ENCODE measurements around the gene PTPN11. TPM values are rescaled to one million over a fixed set of nuclear protein-coding genes. Genes with fewer than 3 reads are reported as not detected.

PTPN11 gene
- total and polyA plus RNA-seq, 2 donors (not counting 1 experiment from before 2014, with no cell fraction given) = 126 to 129 TPM

DNA sequence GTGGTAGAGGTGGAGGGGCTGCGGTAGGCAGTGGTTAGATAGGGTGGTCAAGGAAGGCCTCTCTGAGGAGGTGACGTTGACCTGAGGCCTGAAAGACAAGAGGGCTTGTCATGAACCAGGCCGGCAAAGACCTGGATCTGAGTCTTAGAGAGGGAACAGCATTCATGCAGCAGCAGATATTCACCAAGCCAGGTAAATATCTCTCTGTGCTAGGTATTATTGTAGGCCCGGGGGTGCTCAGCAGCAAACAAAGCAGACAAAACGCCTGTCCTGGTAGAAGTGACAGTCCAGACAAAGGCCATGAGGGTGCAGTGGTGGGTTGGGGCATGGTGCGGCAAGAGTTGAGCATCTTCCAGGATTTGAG lies 117.6 kb downstream of the PTPN11 start:
- Histone ChIP-seq H3K4me1 (ENCODE audit: control insufficient read depth, extremely low read depth, insufficient read depth, low read length) (no peaks in the 10 kb centered on the region), H2AFZ (ENCODE audit: low read length) (no peak overlapping the region), H3K36me3 (ENCODE audit: control insufficient read depth, insufficient read depth, low read length) (no peaks in the 10 kb centered on the region), H3K4me2 (ENCODE audit: extremely low read depth, insufficient read depth, low read length) (no peak overlapping the region), H3K4me3 (replicated peaks in 1 of 4; ENCODE audit: control extremely low read depth in 1 of 4, insufficient read depth in 1 of 4, low read depth in 3 of 4, low read length in 4 of 4) (no peak overlapping the region), H3K79me2 (ENCODE audit: control insufficient read depth, insufficient read depth, low read length) (no peaks in the 10 kb centered on the region), H3K9me3 (ENCODE audit: control insufficient read depth, insufficient read depth, low read depth, low read length) (no peaks in the 10 kb centered on the region), H3K9ac (ENCODE audit: insufficient read depth, low read length) (no peak overlapping the region), H4K20me1 (ENCODE audit: control insufficient read depth, extremely low read depth, insufficient read depth, low read length) (no peaks in the 10 kb centered on the region), H3K27ac (ENCODE audit: insufficient read depth, low read length) (no peak overlapping the region), H3K27me3 (ENCODE audit: control insufficient read depth, insufficient read depth, low read length) (no peaks in the 10 kb centered on the region)
- DNase-seq (ENCODE audit: low read depth in 2 of 2) = no peak
- TF ChIP-seq, protein P1, sequence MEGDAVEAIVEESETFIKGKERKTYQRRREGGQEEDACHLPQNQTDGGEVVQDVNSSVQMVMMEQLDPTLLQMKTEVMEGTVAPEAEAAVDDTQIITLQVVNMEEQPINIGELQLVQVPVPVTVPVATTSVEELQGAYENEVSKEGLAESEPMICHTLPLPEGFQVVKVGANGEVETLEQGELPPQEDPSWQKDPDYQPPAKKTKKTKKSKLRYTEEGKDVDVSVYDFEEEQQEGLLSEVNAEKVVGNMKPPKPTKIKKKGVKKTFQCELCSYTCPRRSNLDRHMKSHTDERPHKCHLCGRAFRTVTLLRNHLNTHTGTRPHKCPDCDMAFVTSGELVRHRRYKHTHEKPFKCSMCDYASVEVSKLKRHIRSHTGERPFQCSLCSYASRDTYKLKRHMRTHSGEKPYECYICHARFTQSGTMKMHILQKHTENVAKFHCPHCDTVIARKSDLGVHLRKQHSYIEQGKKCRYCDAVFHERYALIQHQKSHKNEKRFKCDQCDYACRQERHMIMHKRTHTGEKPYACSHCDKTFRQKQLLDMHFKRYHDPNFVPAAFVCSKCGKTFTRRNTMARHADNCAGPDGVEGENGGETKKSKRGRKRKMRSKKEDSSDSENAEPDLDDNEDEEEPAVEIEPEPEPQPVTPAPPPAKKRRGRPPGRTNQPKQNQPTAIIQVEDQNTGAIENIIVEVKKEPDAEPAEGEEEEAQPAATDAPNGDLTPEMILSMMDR (conservative IDR thresholded peaks at IDR 0.05 in 1 of 2, IDR thresholded peaks at IDR 0.05 in 1 of 2; ENCODE audit: low read depth in 1 of 2, low read length in 2 of 2) = no peak
- no peak for TF ChIP-seq EZH2 (IDR thresholded peaks at IDR 0.05; ENCODE audit: low read length, missing control alignments)

GRCh38 chr12:112537710-112538396 lies 119.1 kb downstream of the PTPN11 start:
- Histone ChIP-seq H3K4me3 (replicated peaks in 1 of 4; ENCODE audit: control extremely low read depth in 1 of 4, insufficient read depth in 1 of 4, low read depth in 3 of 4, low read length in 4 of 4) (no peak overlapping the region), H3K36me3 (ENCODE audit: control insufficient read depth, insufficient read depth, low read length) (no peaks in the 10 kb centered on the region), H3K9ac (ENCODE audit: insufficient read depth, low read length) (no peak overlapping the region), H3K27ac (ENCODE audit: insufficient read depth, low read length) (no peak overlapping the region), H3K4me2 (ENCODE audit: extremely low read depth, insufficient read depth, low read length) (no peak overlapping the region), H2AFZ (ENCODE audit: low read length) (no peak overlapping the region), H3K4me1 (ENCODE audit: control insufficient read depth, extremely low read depth, insufficient read depth, low read length) (no peaks in the 10 kb centered on the region), H3K9me3 (ENCODE audit: control insufficient read depth, insufficient read depth, low read depth, low read length) (no peaks in the 10 kb centered on the region), H3K27me3 (ENCODE audit: control insufficient read depth, insufficient read depth, low read length) (no peaks in the 10 kb centered on the region), H3K79me2 (ENCODE audit: control insufficient read depth, insufficient read depth, low read length) (no peaks in the 10 kb centered on the region), H4K20me1 (ENCODE audit: control insufficient read depth, extremely low read depth, insufficient read depth, low read length) (no peaks in the 10 kb centered on the region)
- peak in 1 of 2 donors; percentile 37 for DNase-seq (ENCODE audit: low read depth in 2 of 2)
- no peak for TF ChIP-seq EZH2 (IDR thresholded peaks at IDR 0.05; ENCODE audit: low read length, missing control alignments)
- TF ChIP-seq, protein P1 (conservative IDR thresholded peaks at IDR 0.05 in 1 of 2, IDR thresholded peaks at IDR 0.05 in 1 of 2; ENCODE audit: low read depth in 1 of 2, low read length in 2 of 2) = no peak

- H3K27me3 ChIP-seq (ENCODE audit: control insufficient read depth, insufficient read depth, low read length) = no peaks in the 10 kb centered on the region
- no peak overlapping the region for H3K9ac ChIP-seq (ENCODE audit: insufficient read depth, low read length)
- no peak overlapping the region for H3K27ac ChIP-seq (ENCODE audit: insufficient read depth, low read length)
- H3K4me2 ChIP-seq (ENCODE audit: extremely low read depth, insufficient read depth, low read length) = no peak overlapping the region
- no peak for DNase-seq (ENCODE audit: low read depth in 2 of 2)
- H3K4me3 ChIP-seq (replicated peaks in 1 of 4; ENCODE audit: control extremely low read depth in 1 of 4, insufficient read depth in 1 of 4, low read depth in 3 of 4, low read length in 4 of 4) = no peak overlapping the region
- H3K9me3 ChIP-seq (ENCODE audit: control insufficient read depth, insufficient read depth, low read depth, low read length) = no peaks in the 10 kb centered on the region
- no peaks in the 10 kb centered on the region for H3K36me3 ChIP-seq (ENCODE audit: control insufficient read depth, insufficient read depth, low read length)
- H2AFZ ChIP-seq (ENCODE audit: low read length) = no peak overlapping the region
- no peaks in the 10 kb centered on the region for H4K20me1 ChIP-seq (ENCODE audit: control insufficient read depth, extremely low read depth, insufficient read depth, low read length)
- no peak for TF ChIP-seq EZH2 (IDR thresholded peaks at IDR 0.05; ENCODE audit: low read length, missing control alignments)
- TF ChIP-seq, protein P1 (conservative IDR thresholded peaks at IDR 0.05 in 1 of 2, IDR thresholded peaks at IDR 0.05 in 1 of 2; ENCODE audit: low read depth in 1 of 2, low read length in 2 of 2) = no peak
- H3K79me2 ChIP-seq (ENCODE audit: control insufficient read depth, insufficient read depth, low read length) = no peaks in the 10 kb centered on the region
- no peaks in the 10 kb centered on the region for H3K4me1 ChIP-seq (ENCODE audit: control insufficient read depth, extremely low read depth, insufficient read depth, low read length)
These were observed 120.0 kb downstream of the PTPN11 start for GRCh38 chr12:112538740-112539139.

Measured in fibroblast of lung (primary cell).